RWPE1 (cell line): Measurements from ENCODE around the gene UPF3A.
"Not testable (repeated sequence)": the region's sequence is repeated elsewhere in the genome, so short reads cannot be mapped to it uniquely, and the experiment has no call there.

Experiments
- CTCF ChIA-PET: fragments of 350-600 bp; sonication (Branson Sonifier 250); formaldehyde crosslinking; extraction: SDS; loops from one replicate; lab custom pipeline; 2021; lab: Yijun Ruan, JAX
- POLR2A ChIA-PET: fragments of 400-600 bp; formaldehyde crosslinking; extraction: SDS; loops from one replicate; lab custom pipeline; 2020; ENCODE audit warnings: antibody characterized with exemption; ENCODE audit not compliant: low non-redundant PET; lab: Yijun Ruan, JAX
- DNase-seq: peaks from one replicate; pipeline ENCODE4 v3.0.0; 2012; ENCODE audit warnings: low spot score
- H3K27ac ChIP-seq: fragments of 450-650 bp; 2 replicates; pipeline ENCODE4 v1.5.1; 2017
- TF ChIP-seq, protein P1 (sequence below): fragments of 450-650 bp; conservative IDR thresholded peaks from 2 replicates; pipeline ENCODE4 v1.5.1; 2017; ENCODE audit warnings: low read depth, mild to moderate bottlenecking

UPF3A gene

GRCh38 chr13:114334305-114335053 lies 53.1 kb downstream of the UPF3A start:
- POLR2A ChIA-PET = no interaction called here
- CTCF ChIA-PET = no interaction called here
- H3K27ac ChIP-seq = no peak overlapping the region
- TF ChIP-seq, protein P1, sequence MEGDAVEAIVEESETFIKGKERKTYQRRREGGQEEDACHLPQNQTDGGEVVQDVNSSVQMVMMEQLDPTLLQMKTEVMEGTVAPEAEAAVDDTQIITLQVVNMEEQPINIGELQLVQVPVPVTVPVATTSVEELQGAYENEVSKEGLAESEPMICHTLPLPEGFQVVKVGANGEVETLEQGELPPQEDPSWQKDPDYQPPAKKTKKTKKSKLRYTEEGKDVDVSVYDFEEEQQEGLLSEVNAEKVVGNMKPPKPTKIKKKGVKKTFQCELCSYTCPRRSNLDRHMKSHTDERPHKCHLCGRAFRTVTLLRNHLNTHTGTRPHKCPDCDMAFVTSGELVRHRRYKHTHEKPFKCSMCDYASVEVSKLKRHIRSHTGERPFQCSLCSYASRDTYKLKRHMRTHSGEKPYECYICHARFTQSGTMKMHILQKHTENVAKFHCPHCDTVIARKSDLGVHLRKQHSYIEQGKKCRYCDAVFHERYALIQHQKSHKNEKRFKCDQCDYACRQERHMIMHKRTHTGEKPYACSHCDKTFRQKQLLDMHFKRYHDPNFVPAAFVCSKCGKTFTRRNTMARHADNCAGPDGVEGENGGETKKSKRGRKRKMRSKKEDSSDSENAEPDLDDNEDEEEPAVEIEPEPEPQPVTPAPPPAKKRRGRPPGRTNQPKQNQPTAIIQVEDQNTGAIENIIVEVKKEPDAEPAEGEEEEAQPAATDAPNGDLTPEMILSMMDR = no peak
- DNase-seq = no peak

DNA sequence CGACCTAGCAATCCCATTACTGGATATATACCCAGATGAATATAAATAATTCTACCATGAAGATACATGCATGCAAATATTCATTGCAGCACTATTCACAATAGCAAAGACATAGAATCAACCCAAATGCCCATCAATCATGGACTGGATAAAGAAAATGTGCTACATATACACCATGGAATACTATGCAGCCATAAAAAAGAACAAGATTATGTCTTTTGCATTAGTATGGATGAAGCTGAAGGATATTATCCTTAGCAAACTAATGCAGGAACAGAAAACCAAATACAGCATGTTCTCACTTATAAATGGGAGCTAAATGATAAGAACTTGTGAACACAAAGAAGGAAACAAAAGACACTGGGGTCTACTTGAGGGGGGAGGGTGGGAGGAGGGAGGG lies 55.1 kb downstream of the UPF3A start:
- H3K27ac ChIP-seq, POLR2A ChIA-PET, DNase-seq, CTCF ChIA-PET: not testable (repeated sequence)

DNA sequence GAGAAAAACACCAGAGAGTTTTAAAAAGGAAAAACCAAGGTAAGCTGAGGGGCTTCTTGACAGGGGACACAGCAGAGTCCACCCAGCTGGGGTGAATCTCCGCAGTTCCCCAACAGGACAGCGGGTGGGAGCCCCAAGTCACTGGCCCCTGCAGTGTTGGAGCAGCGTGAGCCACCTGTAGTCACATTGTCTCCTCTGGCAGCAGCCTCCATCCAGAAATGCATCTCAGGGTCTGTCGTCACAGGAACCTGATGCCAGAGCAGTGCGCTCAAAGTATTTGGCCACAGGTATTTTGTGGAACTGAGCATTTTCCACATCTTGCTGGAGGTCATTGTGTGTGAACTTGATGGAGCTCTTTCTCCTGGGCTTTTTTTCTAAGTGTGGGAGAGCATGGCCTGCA lies 57.6 kb downstream of the UPF3A start:
- H3K27ac ChIP-seq = no peak overlapping the region
- ChIA-PET POLR2A (no interaction called here), CTCF (no interaction called here)
- DNase-seq = no peak
- TF ChIP-seq, protein P1 = no peak

DNA sequence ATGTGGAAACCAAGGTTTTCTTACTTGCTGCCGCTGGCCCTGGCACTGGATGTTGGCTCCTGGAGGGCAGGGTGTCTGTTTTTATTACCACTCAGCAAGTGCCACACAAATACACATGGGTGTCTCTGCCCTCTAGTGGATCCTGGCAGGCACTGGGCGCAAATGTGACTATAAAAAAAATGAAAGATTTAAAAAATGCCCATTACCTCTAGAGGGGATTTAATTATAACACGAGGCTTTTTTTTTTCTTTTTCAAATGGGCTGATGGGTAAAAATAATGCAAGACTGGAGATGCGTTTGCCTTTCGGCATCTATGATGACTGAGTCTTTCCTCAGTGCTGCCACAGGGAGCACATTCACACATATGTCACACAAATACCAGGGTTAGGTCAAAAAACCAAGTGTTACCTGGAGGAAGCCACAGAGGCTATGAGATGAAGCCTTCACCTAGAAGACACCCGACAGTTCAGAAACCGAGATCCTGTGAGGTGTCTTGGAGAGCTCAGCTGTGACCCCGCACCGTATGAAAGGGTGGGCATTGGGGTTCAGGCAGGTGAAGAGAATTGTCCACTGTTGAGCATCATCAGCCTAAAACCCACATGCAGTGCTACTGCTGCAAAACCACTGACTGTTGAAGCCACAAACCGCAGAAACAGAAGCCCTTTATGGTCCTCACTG lies 58.6 kb downstream of the UPF3A start:
- ChIA-PET CTCF (interaction anchor here (0.7 kb wide), 1 partner anchor 15 kb away, joined by 3 read pairs; no protein-coding TSS in a partner anchor), POLR2A (no interaction called here)
- TF ChIP-seq, protein P1 = peak; percentile 85
- no peak overlapping the region for H3K27ac ChIP-seq
- peak; percentile 34 for DNase-seq

GRCh38 chr13:114341003-114341777 lies 59.8 kb downstream of the UPF3A start:
- ChIA-PET CTCF (interaction anchor here (0.7 to 0.8 kb wide), 2 partner anchors 16 kb away, joined by 3 to 4 read pairs; no protein-coding TSS in a partner anchor), POLR2A (no interaction called here)
- TF ChIP-seq, protein P1 = no peak
- no peak overlapping the region for H3K27ac ChIP-seq
- DNase-seq = no peak

DNA sequence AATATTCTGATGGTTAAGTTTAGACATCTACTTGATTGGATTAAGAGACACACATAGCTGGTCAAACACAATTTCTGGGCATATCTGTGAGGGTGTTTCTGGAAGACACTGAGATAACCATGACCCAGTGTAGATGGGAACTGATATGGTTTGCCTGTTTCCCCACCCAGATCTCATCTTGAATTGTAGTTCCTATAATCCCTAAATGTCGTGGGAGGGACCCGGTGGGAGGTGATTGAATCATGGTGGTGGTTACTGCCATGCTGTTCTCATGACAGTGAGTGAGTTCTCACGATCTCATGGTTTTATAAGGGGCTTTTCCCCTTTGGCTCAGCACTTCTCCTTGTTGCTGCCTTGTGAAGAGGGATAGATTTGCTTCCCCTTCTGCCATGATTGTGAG lies 65.9 kb downstream of the UPF3A start:
- H3K27ac ChIP-seq, DNase-seq, POLR2A ChIA-PET: not testable (repeated sequence)
- CTCF ChIA-PET = interaction anchor here (0.6 kb wide), 1 partner anchor 1368 kb away, joined by 3 read pairs; no protein-coding TSS in a partner anchor

DNA sequence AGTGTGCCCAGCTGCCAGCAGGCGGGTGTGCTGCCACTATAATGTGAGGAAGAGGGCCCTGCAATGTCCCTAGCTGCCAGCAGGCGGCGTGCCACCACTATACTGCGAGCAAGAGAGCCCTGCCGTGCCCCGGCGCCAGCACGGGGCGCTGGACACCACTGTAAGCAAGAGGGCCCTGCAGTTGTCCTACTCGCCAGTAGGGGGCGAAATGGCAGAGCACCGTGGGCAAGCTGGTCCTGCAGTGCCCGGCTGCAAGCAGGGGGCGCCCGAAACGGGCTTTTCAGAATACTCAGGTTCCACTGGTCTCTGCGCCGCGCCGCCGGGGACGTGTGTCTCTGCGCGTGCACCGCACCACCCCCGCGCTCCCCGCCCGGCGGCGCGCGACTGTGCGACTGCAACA lies 71.4 kb downstream of the UPF3A start:
- CTCF ChIA-PET = interaction anchor here (0.6 kb wide), 1 partner anchor 46 kb away, joined by 4 read pairs; no protein-coding TSS in a partner anchor
- POLR2A ChIA-PET, H3K27ac ChIP-seq, DNase-seq: not testable (repeated sequence)

DNA sequence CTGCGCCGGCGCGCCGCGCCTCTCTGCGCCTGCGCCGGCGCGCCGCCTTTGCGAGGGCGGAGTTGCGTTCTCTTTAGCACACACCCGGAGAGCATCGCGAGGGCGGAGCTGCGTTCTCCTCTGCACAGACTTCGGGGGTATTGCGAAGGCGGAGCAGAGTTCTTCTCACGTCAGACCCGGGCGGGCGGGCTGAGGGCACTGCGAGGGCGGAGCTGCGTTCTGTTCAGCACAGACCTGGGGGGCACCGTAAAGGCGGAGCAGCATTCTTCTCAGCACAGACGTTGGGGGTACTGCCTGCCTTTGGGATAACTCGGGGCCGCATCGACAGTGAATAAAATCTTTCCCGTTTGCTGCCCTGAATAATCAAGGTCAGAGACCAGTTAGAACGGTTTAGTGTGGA lies 72.0 kb downstream of the UPF3A start:
- POLR2A ChIA-PET, DNase-seq, H3K27ac ChIP-seq, CTCF ChIA-PET: not testable (repeated sequence)
